Fibroblast of mammary gland (primary cell): ENCODE results near the gene FRA10AC1.

Source experiments
- DNase-seq: peaks from one replicate; pipeline ENCODE4 v3.0.0-alpha.2; 2010; ENCODE audit warnings: low read depth
- H3K4me3 ChIP-seq: 2 replicates; pipeline ENCODE4 v1.5.1; 2011; ENCODE audit warnings: low read depth, mild to moderate bottlenecking, low read length, moderate library complexity; ENCODE audit not compliant: control insufficient read depth
- CTCF ChIP-seq: conservative IDR thresholded peaks from 2 replicates; pipeline ENCODE4 v1.5.1; 2011; ENCODE audit warnings: low read depth, low read length, inconsistent platforms; ENCODE audit not compliant: control insufficient read depth, insufficient read depth

FRA10AC1 gene

GRCh38 chr10:93742633-93743349 lies 40.4 kb upstream of the FRA10AC1 start:
- no peak overlapping the region for H3K4me3 ChIP-seq
- DNase-seq: no peak
- no peak for TF ChIP-seq CTCF

DNA sequence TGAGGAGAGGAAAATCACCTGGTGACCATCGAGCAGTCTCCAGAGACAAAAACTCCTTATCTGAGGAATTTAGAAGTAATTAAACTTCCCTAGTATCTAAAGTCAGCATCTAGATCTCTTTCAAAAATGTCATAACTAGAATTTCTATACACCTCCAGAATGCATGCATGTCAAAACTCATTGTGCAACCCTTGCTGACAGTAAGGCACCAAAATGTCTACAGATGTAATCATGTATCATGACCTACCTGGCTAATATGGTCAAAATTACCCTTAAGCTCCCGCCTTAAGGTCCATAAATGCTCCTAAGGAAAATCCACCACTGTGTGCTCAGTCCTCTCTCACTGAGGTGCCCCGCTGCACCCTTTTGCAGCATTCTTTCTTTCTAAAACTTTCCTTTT lies 39.0 kb upstream of the FRA10AC1 start:
- no peak for DNase-seq
- no peak overlapping the region for H3K4me3 ChIP-seq
- TF ChIP-seq CTCF: no peak

DNA sequence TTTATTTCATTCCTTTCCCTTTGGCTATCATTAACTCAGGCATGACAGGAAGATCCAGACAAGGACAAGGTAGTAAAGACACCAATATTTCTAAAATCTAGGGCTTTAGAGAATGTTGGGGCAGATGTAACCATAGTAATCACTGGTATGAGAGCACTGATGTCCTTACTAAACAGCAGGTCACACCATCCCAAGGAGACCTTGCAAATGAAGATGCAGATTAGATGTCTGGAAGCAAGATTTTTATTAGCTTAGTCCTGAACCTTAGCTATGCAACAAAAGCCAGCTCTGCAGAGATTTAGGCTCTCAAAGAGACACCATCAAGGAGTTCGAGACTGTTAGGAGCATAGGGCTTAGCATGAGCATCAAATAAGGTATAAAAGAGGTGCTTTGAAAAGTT lies 23.6 kb upstream of the FRA10AC1 start:
- no peak overlapping the region for H3K4me3 ChIP-seq
- DNase-seq: no peak
- TF ChIP-seq CTCF: no peak

- no peak for TF ChIP-seq CTCF
Measured at GRCh38 chr10:93723153-93723552, 20.8 kb upstream of the FRA10AC1 start.

GRCh38 chr10:93722550-93722949 lies 20.2 kb upstream of the FRA10AC1 start:
- DNase-seq: no peak
- no peak overlapping the region for H3K4me3 ChIP-seq
- no peak for TF ChIP-seq CTCF

More at GRCh38 chr10:93723153-93723552, 20.8 kb upstream of the FRA10AC1 start:
- DNase-seq: no peak
- no peak overlapping the region for H3K4me3 ChIP-seq

GRCh38 chr10:93719901-93720300 lies 17.5 kb upstream of the FRA10AC1 start:
- no peak for DNase-seq
- no peak overlapping the region for H3K4me3 ChIP-seq
- TF ChIP-seq CTCF: no peak
